HepG2 (cell line): Measurements from ENCODE around the gene REEP2. TPM values are rescaled to one million over a fixed set of nuclear protein-coding genes. Genes with fewer than 3 reads are reported as not detected.

Experiments used
- ARID2 ChIP-seq: sonication (generic); formaldehyde crosslinking; IDR thresholded peaks from 2 replicates; pipeline ENCODE4 v1.8.1; 2022; ENCODE audit warnings: mild to moderate bottlenecking, missing genetic modification reagents, borderline replicate concordance
- FOXP1 ChIP-seq, 2 experiments: fragments of 450-650 bp in 1 of 2; IDR thresholded peaks; 2 replicates each; pipeline ENCODE4 v1.6.1; 2017 to 2018; ENCODE audit warnings: antibody characterized with exemption in 1 of 2
- GATA4 ChIP-seq: sonication (generic); IDR thresholded peaks from 2 replicates; pipeline ENCODE4 v1.6.1; 2016; ENCODE audit warnings: antibody characterized with exemption, low read depth, borderline replicate concordance
- KMT2A ChIP-seq: sonication (generic); formaldehyde crosslinking; IDR thresholded peaks from 2 replicates; pipeline ENCODE4 v1.4.0; 2020; ENCODE audit warnings: missing genetic modification reagents
- MBD4 ChIP-seq: IDR thresholded peaks from 2 replicates; pipeline ENCODE4 v1.6.1; 2012; ENCODE audit warnings: low read length, inconsistent platforms, borderline replicate concordance
- NAIF1 ChIP-seq: sonication (generic); formaldehyde crosslinking; IDR thresholded peaks from 2 replicates; pipeline ENCODE4 v1.5.0; 2020; ENCODE audit warnings: mild to moderate bottlenecking, missing genetic modification reagents, borderline replicate concordance
- PAXIP1 ChIP-seq: sonication (generic); formaldehyde crosslinking; conservative IDR thresholded peaks from 2 replicates; pipeline ENCODE4 v1.4.0; 2020; ENCODE audit warnings: mild to moderate bottlenecking, missing genetic modification reagents, moderate library complexity
- ZBED4 ChIP-seq: sonication (generic); formaldehyde crosslinking; IDR thresholded peaks from 2 replicates; pipeline ENCODE4 v1.4.0; 2020; ENCODE audit warnings: missing genetic modification reagents, borderline replicate concordance
- ZBTB42 ChIP-seq: sonication (generic); formaldehyde crosslinking; IDR thresholded peaks from 2 replicates; pipeline ENCODE4 v1.5.0; 2020; ENCODE audit warnings: mild to moderate bottlenecking, missing genetic modification reagents
- ZNF580 ChIP-seq: IDR thresholded peaks from 2 replicates; pipeline ENCODE4 v1.6.1; 2016; ENCODE audit warnings: low read depth, borderline replicate concordance
- polyA plus RNA-seq, 8 experiments: library from polyadenylated mRNA; depleted of rRNA in 3 of 8; stranded (reverse) in 7 of 8; unstranded in 1 of 8; fragments of >200 nt; fragmentation: Illumina TruSeq in 4 of 8; extraction: Trizol in 4 of 8; gene quantifications; 2 replicates each; pipeline versions ENCODE4 v1.2.1 to v1.2.3, GENCODE V29; 2011 to 2016; ENCODE audit warnings: low read depth in 4 of 8, missing spikeins in 1 of 8, mixed read lengths in 1 of 8; ENCODE audit not compliant: insufficient read depth in 1 of 8
- total RNA-seq, 5 experiments: library from RNA; depleted of rRNA; stranded (reverse); fragments of >200 nt; fragmentation: Illumina TruSeq; extraction: Trizol; gene quantifications; 2 replicates each; pipeline ENCODE4 v1.2.3, GENCODE V29; 2016; ENCODE audit warnings: low read depth in 1 of 5
- TF ChIP-seq, protein P1 (sequence below): sonication (generic); formaldehyde crosslinking; IDR thresholded peaks from 2 replicates; pipeline ENCODE4 v1.8.0; 2022; ENCODE audit warnings: mild to moderate bottlenecking, missing genetic modification reagents, moderate library complexity
- TF ChIP-seq, protein P2 (sequence below): sonication (generic); formaldehyde crosslinking; IDR thresholded peaks from 2 replicates; pipeline ENCODE4 v1.5.0; 2020; ENCODE audit warnings: mild to moderate bottlenecking, missing genetic modification reagents, borderline replicate concordance

The REEP2 gene
- total and polyA plus RNA-seq, 2 of the 13 experiments (the other 11 are each of a cell fraction or from before 2014, with no cell fraction given) = 5.3 to 7.8 TPM

GRCh38 chr5:138464388-138465260, 25.8 kb downstream of the REEP2 start (continued):
- TF ChIP-seq ZBED4 (CRISPR knock-in tag) (no peak; the same call in 1 of the 2 replicates), NAIF1 (CRISPR knock-in tag) (no peak; the same call in 1 of the 2 replicates), PAXIP1 (CRISPR knock-in tag) (peak; percentile 65; the same call in 1 of the 2 replicates), GATA4 (0 out of 2 replicates have a peak, but pooled peaks have one; percentile 16), ARID2 (CRISPR knock-in tag) (no peak), MBD4 (no peak), ZBTB42 (CRISPR knock-in tag) (peak; percentile 76; the same call in 1 of the 2 replicates), ZNF580 (CRISPR knock-in tag) (peak; percentile 64; the same call in 1 of the 2 replicates), KMT2A (CRISPR knock-in tag) (no peak), FOXP1 (IDR thresholded peaks at IDR 0.05) (no peak), FOXP1 (CRISPR knock-in tag; IDR thresholded peaks at IDR 0.05) (no peak)
- TF ChIP-seq, protein P1, sequence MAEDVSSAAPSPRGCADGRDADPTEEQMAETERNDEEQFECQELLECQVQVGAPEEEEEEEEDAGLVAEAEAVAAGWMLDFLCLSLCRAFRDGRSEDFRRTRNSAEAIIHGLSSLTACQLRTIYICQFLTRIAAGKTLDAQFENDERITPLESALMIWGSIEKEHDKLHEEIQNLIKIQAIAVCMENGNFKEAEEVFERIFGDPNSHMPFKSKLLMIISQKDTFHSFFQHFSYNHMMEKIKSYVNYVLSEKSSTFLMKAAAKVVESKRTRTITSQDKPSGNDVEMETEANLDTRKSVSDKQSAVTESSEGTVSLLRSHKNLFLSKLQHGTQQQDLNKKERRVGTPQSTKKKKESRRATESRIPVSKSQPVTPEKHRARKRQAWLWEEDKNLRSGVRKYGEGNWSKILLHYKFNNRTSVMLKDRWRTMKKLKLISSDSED (CRISPR knock-in tag) = no peak
- TF ChIP-seq, protein P2, sequence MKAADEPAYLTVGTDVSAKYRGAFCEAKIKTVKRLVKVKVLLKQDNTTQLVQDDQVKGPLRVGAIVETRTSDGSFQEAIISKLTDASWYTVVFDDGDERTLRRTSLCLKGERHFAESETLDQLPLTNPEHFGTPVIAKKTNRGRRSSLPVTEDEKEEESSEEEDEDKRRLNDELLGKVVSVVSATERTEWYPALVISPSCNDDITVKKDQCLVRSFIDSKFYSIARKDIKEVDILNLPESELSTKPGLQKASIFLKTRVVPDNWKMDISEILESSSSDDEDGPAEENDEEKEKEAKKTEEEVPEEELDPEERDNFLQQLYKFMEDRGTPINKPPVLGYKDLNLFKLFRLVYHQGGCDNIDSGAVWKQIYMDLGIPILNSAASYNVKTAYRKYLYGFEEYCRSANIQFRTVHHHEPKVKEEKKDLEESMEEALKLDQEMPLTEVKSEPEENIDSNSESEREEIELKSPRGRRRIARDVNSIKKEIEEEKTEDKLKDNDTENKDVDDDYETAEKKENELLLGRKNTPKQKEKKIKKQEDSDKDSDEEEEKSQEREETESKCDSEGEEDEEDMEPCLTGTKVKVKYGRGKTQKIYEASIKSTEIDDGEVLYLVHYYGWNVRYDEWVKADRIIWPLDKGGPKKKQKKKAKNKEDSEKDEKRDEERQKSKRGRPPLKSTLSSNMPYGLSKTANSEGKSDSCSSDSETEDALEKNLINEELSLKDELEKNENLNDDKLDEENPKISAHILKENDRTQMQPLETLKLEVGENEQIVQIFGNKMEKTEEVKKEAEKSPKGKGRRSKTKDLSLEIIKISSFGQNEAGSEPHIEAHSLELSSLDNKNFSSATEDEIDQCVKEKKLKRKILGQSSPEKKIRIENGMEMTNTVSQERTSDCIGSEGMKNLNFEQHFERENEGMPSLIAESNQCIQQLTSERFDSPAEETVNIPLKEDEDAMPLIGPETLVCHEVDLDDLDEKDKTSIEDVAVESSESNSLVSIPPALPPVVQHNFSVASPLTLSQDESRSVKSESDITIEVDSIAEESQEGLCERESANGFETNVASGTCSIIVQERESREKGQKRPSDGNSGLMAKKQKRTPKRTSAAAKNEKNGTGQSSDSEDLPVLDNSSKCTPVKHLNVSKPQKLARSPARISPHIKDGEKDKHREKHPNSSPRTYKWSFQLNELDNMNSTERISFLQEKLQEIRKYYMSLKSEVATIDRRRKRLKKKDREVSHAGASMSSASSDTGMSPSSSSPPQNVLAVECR (CRISPR knock-in tag) = peak; percentile 61
